ENCODE results near the gene PMVK. TPM values are rescaled to one million over a fixed set of nuclear protein-coding genes. Genes with fewer than 3 reads are reported as not detected.
A peak's percentile ranks its signal among the peaks of the same experiment; 100 is the strongest.

PMVK gene
- total and polyA plus RNA-seq, 10 of the 15 experiments (the other 5 are each of a cell fraction or from before 2014, with no cell fraction given): 6.0 to 121 (median 49.4) TPM

DNA sequence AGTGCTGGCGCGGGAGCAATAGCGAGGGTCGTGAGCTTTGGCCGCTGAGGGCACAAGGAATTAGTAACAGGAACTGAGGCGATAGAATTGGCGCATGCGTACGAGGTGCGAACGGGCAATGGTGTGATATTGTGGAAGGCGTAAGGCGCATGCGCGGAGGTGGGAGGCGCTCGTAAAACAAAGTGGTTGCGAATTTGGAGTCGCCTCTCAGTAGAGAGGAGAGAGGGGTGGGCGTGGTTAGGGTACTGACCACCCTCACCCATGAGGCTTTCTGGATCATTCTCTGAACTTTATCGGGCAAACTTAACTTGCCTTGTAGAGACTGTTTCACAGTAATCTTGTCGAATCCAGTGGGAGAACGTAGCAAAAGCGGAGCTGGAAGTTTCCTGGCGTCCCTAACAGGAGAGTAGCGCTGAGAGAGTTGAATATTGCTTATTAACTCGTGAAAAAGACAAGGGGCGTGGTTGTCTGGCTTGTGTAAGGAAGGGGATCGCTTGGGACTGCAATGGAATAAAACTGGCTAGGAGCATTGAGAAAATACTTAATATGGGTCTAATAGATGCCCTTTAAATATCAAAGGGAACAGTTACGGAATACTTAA, 38.4 kb upstream of the PMVK start (continued):
- TF ChIP-seq SIN3A (IDR thresholded peaks at IDR 0.05; ENCODE audit: low read depth, low read length): peak; percentile 76; the same call in 1 of the 2 replicates
- no peak for TF ChIP-seq RELB (IDR thresholded peaks at IDR 0.05; ENCODE audit: low read depth)
- TF ChIP-seq CHD1 (IDR thresholded peaks at IDR 0.05; ENCODE audit: low read depth, low read length): 0 out of 2 replicates have a peak, but pooled peaks have one; percentile 37
- peak; percentile 58; the same call in 1 of the 2 replicates for TF ChIP-seq POLR2A (IDR thresholded peaks at IDR 0.05; ENCODE audit: low read depth, low read length)
- no peak for TF ChIP-seq ASH2L (IDR thresholded peaks at IDR 0.05; ENCODE audit: borderline replicate concordance, low read depth)
- peak; percentile 68 for TF ChIP-seq MXI1 (IDR thresholded peaks at IDR 0.05; ENCODE audit: low read depth, low read length)
- peak; percentile 23; the same call in 1 of the 2 replicates for TF ChIP-seq RUNX3 (IDR thresholded peaks at IDR 0.05; ENCODE audit: low read length)
- TF ChIP-seq SMAD1 (IDR thresholded peaks at IDR 0.05; ENCODE audit: low read depth, partially characterized antibody): peak; percentile 74
- TF ChIP-seq TCF7 (IDR thresholded peaks at IDR 0.05; ENCODE audit: borderline replicate concordance): no peak
- TF ChIP-seq ZBTB40 (IDR thresholded peaks at IDR 0.05; ENCODE audit: borderline replicate concordance): no peak
- no peak for TF ChIP-seq ZBED1 (IDR thresholded peaks at IDR 0.05; ENCODE audit: borderline replicate concordance)
- TF ChIP-seq POLR2AphosphoS2 (IDR thresholded peaks at IDR 0.05; ENCODE audit: low read depth, low read length): 0 out of 2 replicates have a peak, but pooled peaks have one; percentile 30
- no peak for TF ChIP-seq EZH2 (IDR thresholded peaks at IDR 0.05; ENCODE audit: borderline replicate concordance, control insufficient read depth, low read depth, low read length)
- TF ChIP-seq FOXK2 (IDR thresholded peaks at IDR 0.05): peak; percentile 87
- TF ChIP-seq CUX1 (IDR thresholded peaks at IDR 0.05; ENCODE audit: insufficient replicate concordance, low read depth, low read length): no peak
- TF ChIP-seq LARP7 (IDR thresholded peaks at IDR 0.05): 0 out of 2 replicates have a peak, but pooled peaks have one; percentile 37
- no peak for TF ChIP-seq MEF2B (IDR thresholded peaks at IDR 0.05; ENCODE audit: partially characterized antibody, poor library complexity, severe bottlenecking)
- no peak for TF ChIP-seq SUPT20H (IDR thresholded peaks at IDR 0.05; ENCODE audit: borderline replicate concordance, control insufficient read depth, low read depth, low read length)
- no peak for TF ChIP-seq NR2F1 (conservative IDR thresholded peaks at IDR 0.05)
- TF ChIP-seq ZNF24 (IDR thresholded peaks at IDR 0.05): no peak
